Ishikawa (cell line): ENCODE measurements around the gene ODR4.

Source experiments
- CEBPB ChIP-seq: IDR thresholded peaks from 2 replicates; pipeline ENCODE4 v1.6.1; 2012
- CREB1 ChIP-seq: IDR thresholded peaks from 2 replicates; pipeline ENCODE4 v1.6.1; 2012; ENCODE audit warnings: low read depth
- EGR1 ChIP-seq: IDR thresholded peaks from 2 replicates; pipeline ENCODE4 v1.6.1; 2012
- EP300 ChIP-seq: IDR thresholded peaks from 2 replicates; pipeline ENCODE4 v1.6.1; 2012; ENCODE audit warnings: borderline replicate concordance
- FOXM1 ChIP-seq: IDR thresholded peaks from 2 replicates; pipeline ENCODE4 v1.6.1; 2012; ENCODE audit warnings: low read depth, borderline replicate concordance
- NFIC ChIP-seq: IDR thresholded peaks from 2 replicates; pipeline ENCODE4 v1.6.1; 2012
- RAD21 ChIP-seq: IDR thresholded peaks from 2 replicates; pipeline ENCODE4 v1.6.1; 2012; ENCODE audit warnings: low read depth
- TAF1 ChIP-seq: IDR thresholded peaks from 2 replicates; pipeline ENCODE4 v1.6.1; 2012; ENCODE audit warnings: low read depth, mild to moderate bottlenecking
- TCF12 ChIP-seq: IDR thresholded peaks from 2 replicates; pipeline ENCODE4 v1.6.1; 2012; ENCODE audit warnings: low read depth
- TEAD4 ChIP-seq: IDR thresholded peaks from 2 replicates; pipeline ENCODE4 v1.6.1; 2012
- YY1 ChIP-seq: IDR thresholded peaks from 2 replicates; pipeline ENCODE4 v1.6.1; 2012; ENCODE audit warnings: low read depth
- ZBTB7A ChIP-seq: IDR thresholded peaks from 2 replicates; pipeline ENCODE4 v1.6.1; 2012; ENCODE audit warnings: low read depth
- TF ChIP-seq, protein P1 (sequence below): IDR thresholded peaks from 2 replicates; pipeline ENCODE4 v1.6.1; 2012; ENCODE audit warnings: low read depth, mild to moderate bottlenecking
- TF ChIP-seq, protein P2 (sequence below): IDR thresholded peaks from 2 replicates; pipeline ENCODE4 v1.6.1; 2012
- TF ChIP-seq, protein P3 (sequence below): IDR thresholded peaks from 2 replicates; pipeline ENCODE4 v1.6.1; 2012

Gene ODR4

DNA sequence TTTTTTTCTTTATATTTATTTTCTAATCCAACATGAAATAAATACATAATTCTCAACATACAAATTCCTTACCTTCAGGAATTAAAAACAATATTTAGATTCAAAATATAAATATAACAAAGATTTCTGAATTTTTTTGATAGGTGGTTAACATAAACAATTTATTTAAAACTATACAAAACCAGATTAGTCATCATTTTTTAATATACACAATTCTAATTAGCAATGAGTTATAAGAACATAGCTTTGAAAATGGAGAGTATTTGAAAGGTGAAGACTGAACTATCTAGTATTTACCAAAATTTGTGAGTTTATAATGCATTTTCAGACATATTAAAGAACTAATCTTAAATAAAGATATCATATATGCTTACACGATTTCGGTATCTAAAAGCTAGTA is 38.1 kb upstream of the ODR4 start:
- TF ChIP-seq, protein P1, sequence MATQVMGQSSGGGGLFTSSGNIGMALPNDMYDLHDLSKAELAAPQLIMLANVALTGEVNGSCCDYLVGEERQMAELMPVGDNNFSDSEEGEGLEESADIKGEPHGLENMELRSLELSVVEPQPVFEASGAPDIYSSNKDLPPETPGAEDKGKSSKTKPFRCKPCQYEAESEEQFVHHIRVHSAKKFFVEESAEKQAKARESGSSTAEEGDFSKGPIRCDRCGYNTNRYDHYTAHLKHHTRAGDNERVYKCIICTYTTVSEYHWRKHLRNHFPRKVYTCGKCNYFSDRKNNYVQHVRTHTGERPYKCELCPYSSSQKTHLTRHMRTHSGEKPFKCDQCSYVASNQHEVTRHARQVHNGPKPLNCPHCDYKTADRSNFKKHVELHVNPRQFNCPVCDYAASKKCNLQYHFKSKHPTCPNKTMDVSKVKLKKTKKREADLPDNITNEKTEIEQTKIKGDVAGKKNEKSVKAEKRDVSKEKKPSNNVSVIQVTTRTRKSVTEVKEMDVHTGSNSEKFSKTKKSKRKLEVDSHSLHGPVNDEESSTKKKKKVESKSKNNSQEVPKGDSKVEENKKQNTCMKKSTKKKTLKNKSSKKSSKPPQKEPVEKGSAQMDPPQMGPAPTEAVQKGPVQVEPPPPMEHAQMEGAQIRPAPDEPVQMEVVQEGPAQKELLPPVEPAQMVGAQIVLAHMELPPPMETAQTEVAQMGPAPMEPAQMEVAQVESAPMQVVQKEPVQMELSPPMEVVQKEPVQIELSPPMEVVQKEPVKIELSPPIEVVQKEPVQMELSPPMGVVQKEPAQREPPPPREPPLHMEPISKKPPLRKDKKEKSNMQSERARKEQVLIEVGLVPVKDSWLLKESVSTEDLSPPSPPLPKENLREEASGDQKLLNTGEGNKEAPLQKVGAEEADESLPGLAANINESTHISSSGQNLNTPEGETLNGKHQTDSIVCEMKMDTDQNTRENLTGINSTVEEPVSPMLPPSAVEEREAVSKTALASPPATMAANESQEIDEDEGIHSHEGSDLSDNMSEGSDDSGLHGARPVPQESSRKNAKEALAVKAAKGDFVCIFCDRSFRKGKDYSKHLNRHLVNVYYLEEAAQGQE = no peak
- TF ChIP-seq EGR1 (no peak), TEAD4 (no peak), RAD21 (no peak), CREB1 (no peak), TCF12 (no peak)
- TF ChIP-seq, protein P2, sequence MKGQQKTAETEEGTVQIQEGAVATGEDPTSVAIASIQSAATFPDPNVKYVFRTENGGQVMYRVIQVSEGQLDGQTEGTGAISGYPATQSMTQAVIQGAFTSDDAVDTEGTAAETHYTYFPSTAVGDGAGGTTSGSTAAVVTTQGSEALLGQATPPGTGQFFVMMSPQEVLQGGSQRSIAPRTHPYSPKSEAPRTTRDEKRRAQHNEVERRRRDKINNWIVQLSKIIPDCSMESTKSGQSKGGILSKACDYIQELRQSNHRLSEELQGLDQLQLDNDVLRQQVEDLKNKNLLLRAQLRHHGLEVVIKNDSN = no peak

- TF ChIP-seq, protein P1 = no peak
- TF ChIP-seq CEBPB = no peak
- TF ChIP-seq YY1 = no peak
- TF ChIP-seq TCF12 = no peak
- TF ChIP-seq, protein P3, sequence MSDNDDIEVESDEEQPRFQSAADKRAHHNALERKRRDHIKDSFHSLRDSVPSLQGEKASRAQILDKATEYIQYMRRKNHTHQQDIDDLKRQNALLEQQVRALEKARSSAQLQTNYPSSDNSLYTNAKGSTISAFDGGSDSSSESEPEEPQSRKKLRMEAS = no peak
- TF ChIP-seq NFIC = no peak
These were observed 34.9 kb upstream of the ODR4 start for GRCh38 chr1:186340772-186341171.

DNA sequence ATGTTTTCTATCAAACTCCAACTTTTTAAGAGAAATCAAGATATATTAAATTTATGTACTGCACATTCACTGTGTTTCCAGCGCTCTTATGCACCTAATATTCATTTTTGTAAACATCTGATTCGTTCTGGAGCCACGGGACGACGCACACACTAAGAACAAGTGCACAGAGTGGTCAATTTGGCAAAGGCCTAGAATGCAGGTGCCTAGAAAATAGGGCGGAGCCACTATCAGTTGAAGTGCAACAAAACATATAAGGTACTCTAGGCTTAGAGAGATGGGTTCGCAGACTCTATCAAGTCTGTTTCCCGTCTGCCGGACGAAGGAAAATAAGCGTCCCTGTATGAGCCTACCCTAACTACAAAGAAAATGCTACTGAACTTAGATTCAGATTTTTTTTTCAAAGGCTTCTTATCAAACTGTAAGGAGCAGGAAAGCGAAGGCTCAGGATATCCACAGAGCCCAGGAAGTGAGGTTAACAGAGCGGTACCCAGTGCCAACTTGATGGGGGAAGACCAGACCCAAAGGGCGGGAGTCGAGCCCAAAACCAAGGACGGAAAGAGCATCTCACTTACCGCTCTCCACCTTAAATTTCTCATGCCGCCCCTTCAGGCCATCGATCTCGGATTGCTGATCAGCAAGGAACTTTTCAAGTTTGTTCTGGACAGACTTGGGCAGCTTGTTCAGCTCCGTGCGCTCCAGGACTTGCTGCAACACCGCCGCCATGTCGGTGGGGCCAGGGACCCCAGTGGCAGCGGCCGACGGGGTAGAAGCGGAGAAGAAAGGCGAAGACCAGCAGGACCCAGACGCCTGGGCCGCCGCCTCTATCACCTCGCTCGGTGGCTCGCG is 1.1 kb upstream of the ODR4 start:
- TF ChIP-seq TCF12 (no peak), YY1 (peak; percentile 70)

- TF ChIP-seq TAF1 (no peak), FOXM1 (no peak), ZBTB7A (no peak), TEAD4 (no peak), EP300 (no peak)
These were observed 286 bp downstream of the ODR4 start for GRCh38 chr1:186375929-186376319.

- TF ChIP-seq, protein P1 = no peak
- TF ChIP-seq ZBTB7A = no peak
These were observed 11.2 kb downstream of the ODR4 start for GRCh38 chr1:186386725-186387383.

DNA sequence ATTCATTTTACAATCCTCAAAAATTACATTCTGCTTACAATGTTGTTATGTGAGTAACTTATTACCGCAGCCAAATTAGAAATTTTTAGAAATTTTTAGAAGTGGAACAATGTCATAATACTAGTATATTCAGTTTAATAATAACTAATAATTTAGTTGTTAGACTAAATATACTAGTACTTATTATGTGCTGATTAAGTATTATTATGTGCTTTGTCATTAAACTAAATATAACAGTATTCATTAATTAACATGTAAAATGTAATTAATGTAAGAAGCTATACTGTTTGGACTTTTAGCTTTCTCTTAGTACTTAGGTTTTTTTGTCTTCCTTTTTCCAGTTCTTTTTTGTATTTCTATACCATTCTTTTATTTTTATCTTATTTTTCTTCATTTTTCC is 15.3 kb downstream of the ODR4 start:
- TF ChIP-seq YY1 = no peak
- no peak for TF ChIP-seq TEAD4
- TF ChIP-seq, protein P3 = no peak
- TF ChIP-seq ZBTB7A = no peak
- no peak for TF ChIP-seq RAD21
- TF ChIP-seq EP300 = no peak
- TF ChIP-seq CREB1 = no peak
- no peak for TF ChIP-seq TAF1
- no peak for TF ChIP-seq CEBPB
- no peak for TF ChIP-seq TCF12
- TF ChIP-seq, protein P2 = no peak
- TF ChIP-seq, protein P1 = no peak
